GM10248 (cell line): ENCODE results near the gene LCK.
"Not testable (repeated sequence)": the region's sequence is repeated elsewhere in the genome, so short reads cannot be mapped to it uniquely, and the experiment has no call there.

ENCODE experiments used
- CTCF ChIA-PET: fragments of 300-600 bp; sonication (Branson Sonifier 250); formaldehyde crosslinking; extraction: SDS; loops from one replicate; lab custom pipeline; 2021; ENCODE audit warnings: antibody characterized with exemption; lab: Yijun Ruan, JAX
- POLR2A ChIA-PET: fragments of 350-650 bp; sonication (Branson Sonifier 250); formaldehyde crosslinking; extraction: SDS; loops from one replicate; lab custom pipeline; 2020; ENCODE audit warnings: antibody characterized with exemption; lab: Yijun Ruan, JAX
- DNase-seq: peaks from one replicate; pipeline ENCODE4 v3.0.0; 2012; ENCODE audit errors: extremely low spot score
- TF ChIP-seq, protein P1 (sequence below): IDR thresholded peaks from 2 replicates; pipeline ENCODE4 v1.5.1; 2012; ENCODE audit warnings: mild to moderate bottlenecking, low read depth; ENCODE audit errors: extremely low read depth, missing control alignments, control extremely low read depth

Gene LCK

DNA sequence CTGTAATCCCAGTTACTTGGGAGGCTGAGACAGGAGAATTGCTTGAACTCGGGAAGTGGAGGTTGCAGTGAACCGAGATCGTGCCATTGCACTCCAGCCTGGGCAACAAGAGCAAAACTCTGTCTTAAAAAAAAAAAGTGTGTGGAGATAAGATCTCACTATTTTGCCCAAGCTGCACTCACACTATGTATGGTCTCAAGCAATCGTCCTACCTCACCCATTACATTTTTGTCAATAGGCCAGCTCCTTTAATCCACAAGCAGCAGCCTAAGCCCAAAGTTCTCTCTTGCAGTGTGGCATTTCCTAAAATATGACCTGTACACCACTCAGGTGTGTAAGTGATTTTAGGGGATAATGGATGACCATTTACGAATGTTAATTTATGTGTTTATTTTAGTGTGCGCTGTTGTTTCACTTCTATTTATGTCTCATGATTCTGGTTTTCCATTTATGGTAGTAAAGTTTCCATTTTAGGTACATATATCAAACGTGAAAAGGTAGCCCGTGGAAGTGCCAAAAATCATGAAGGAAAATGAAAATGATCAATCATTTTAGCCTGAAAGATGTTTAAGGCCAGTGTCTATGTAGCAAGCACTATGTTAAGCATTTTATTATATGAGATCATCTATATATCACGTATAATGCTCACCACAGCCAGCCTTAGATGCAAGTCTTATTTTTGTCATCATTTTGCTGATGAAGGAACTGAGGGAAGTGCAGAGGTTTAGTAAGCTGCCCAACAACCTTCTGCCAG lies 5.6 kb downstream of the LCK start:
- ChIA-PET POLR2A (interaction anchor here (0.8 kb wide), 1 partner anchor 48 kb away, joined by 3 read pairs; no protein-coding TSS in a partner anchor), CTCF (interaction anchor here (1.0 to 10.5 kb wide), 8 partner anchors 8 to 60 kb away, joined by 3 to 104 read pairs (median 4); partner anchors contain the start of genes FAM167B and LCK)
- no peak for DNase-seq
- TF ChIP-seq, protein P1, sequence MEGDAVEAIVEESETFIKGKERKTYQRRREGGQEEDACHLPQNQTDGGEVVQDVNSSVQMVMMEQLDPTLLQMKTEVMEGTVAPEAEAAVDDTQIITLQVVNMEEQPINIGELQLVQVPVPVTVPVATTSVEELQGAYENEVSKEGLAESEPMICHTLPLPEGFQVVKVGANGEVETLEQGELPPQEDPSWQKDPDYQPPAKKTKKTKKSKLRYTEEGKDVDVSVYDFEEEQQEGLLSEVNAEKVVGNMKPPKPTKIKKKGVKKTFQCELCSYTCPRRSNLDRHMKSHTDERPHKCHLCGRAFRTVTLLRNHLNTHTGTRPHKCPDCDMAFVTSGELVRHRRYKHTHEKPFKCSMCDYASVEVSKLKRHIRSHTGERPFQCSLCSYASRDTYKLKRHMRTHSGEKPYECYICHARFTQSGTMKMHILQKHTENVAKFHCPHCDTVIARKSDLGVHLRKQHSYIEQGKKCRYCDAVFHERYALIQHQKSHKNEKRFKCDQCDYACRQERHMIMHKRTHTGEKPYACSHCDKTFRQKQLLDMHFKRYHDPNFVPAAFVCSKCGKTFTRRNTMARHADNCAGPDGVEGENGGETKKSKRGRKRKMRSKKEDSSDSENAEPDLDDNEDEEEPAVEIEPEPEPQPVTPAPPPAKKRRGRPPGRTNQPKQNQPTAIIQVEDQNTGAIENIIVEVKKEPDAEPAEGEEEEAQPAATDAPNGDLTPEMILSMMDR, result no peak

DNA sequence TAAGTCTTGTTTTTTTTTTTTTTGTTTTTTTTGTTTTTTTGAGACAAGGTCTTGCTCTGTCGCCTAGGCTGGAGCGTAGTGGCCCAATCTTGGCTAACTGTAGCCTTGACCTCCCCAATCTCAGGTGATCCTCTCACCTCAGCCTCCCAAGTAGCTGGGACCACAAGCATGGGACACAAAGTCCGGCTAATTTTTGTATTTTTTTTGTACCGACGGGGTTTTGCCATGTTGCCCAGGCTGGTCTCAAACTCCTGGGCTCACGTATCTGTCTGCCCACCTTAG lies 6.1 kb downstream of the LCK start:
- ChIA-PET CTCF (interaction anchor here (1.0 to 7.0 kb wide), 5 partner anchors 9 to 59 kb away, joined by 3 to 75 read pairs (median 3); partner anchors contain the start of genes FAM167B and LCK), POLR2A (interaction anchor here (0.8 kb wide), 1 partner anchor 49 kb away, joined by 3 read pairs; no protein-coding TSS in a partner anchor)
- TF ChIP-seq, protein P1, result no peak
- DNase-seq, result no peak

DNA sequence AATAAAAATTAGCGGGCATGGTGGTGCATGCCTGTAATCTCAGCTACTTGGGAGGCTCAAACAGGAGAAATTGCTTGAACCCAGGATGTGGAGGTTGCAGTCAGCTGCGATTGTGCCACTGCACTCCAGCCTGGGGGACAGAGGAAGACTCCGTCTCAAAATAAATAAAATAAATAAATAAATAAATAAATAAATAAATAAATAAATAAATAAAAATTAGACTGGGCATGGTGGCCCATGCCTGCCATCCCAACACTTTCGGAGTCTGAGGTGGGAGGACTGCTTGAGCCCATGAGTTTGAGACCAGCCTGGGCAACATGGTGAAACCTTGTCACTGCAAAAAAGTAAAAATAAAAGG lies 12.2 kb downstream of the LCK start:
- CTCF ChIA-PET, result interaction anchor here (1.1 kb wide), 1 partner anchor 25 kb away, joined by 3 read pairs; no protein-coding TSS in a partner anchor
- POLR2A ChIA-PET, result not testable (repeated sequence)

DNA sequence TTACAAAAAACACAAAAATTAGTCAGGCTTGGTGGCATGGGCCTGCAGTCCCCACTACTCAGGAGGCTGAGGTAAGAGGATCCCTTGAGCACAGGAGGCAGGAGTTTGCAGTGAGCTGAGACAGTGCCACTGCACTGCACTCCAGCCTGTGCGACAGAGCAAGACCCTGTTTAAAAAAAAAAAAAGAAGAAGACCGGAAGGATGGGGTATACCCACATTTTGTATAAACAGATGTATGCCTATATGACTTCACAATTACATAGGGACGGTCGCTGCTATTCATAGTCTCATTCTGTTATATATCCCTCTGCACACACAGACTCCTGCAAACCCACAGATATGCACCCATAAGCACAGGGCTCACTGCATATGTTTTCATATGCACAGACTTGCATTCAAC lies 12.7 kb downstream of the LCK start:
- peak; percentile 36 for DNase-seq
- ChIA-PET CTCF (interaction anchor here (1.1 to 3.1 kb wide), 2 partner anchors 14 to 25 kb away, joined by 3 to 18 read pairs; no protein-coding TSS in a partner anchor), POLR2A (interaction anchor here (0.5 to 0.6 kb wide), 2 partner anchors 28 to 81 kb away, joined by 3 to 6 read pairs; no protein-coding TSS in a partner anchor)
- TF ChIP-seq, protein P1, result no peak

More for the DNA sequence above, 12.2 kb downstream of the LCK start:
- DNase-seq, result not testable (repeated sequence)

DNA sequence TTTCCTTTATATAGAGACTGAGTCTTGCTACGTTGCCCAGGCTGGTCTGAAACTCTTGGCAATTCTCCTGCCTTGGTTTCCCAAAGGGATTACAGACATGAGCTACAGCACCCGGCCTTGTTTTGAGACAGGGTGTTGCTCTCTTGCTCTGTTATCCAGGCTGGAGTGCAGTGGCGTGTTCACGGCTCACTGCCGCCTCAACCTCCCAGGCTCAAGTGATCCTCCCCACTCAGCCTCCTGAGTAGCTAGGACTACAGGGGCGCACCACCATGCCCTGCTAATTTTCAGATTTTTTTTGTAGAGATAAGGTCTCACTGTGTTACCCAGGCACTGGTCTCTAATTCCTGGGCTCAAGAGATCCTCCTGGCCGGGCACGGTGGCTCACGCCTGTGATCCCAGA lies 14.8 kb downstream of the LCK start:
- POLR2A ChIA-PET, result interaction anchor here (0.6 to 1.0 kb wide), 2 partner anchors 7 to 70 kb away, joined by 3 to 6 read pairs; partner anchors contain the start of gene MARCKSL1
- CTCF ChIA-PET, result interaction anchor here (1.0 to 3.1 kb wide), 6 partner anchors 10 to 66 kb away, joined by 3 to 18 read pairs (median 4); partner anchors contain the start of gene FAM167B
- TF ChIP-seq, protein P1, result no peak
- no peak for DNase-seq

DNA sequence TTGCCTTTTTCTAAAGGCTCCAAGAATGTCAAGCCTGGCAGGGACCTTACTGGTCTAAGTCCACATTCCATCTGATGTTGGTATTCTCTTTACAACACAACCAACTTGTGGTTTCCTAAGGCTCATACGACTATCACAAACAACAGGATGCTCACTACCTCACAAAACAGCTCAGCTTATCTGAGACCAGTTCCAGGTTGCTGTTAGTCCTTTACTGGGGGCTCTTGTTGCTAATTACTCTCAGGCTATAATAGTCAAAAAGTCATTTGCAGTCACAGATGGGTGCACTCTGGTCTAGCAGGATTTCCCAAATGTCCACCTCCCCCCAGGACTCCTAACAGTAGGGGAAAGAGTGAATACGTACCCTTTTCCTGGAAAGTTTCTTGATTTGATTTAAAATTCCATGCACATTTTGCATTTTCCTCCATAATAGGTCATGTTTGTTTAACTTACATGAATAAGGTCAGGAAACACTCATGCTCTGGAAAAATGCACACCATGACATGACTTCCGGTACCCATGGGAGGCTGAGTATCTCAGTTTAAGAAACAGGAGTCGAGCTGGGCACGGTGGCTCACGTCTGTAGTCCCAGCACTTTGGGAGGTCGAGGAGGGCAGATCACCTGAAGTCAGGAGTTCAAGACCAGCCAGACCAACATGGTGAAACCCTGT lies 16.0 kb downstream of the LCK start:
- ChIA-PET CTCF (no interaction called here), POLR2A (interaction anchor here (0.6 kb wide), 1 partner anchor 61 kb away, joined by 3 read pairs; no protein-coding TSS in a partner anchor)
- TF ChIP-seq, protein P1, result no peak
- DNase-seq, result peak; percentile 15

DNA sequence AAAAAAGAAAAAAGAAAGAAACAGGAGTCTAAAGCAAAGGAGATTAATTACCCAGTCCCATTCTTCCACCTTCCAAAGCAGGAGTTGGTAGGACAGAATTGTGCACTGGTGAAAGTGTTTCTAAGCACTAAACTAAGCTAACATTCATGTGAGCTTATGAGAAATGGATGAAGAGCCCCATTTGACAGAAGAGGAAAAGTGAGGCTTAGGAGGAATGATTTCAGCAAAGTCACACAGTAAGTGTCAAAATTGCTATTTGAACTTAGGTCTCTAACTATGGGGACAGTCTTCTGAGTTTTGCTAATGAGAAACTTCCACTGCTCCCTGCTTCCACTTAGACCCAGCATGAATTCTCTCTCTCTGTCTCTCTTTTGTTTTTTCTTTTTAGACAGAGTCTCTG lies 18.7 kb downstream of the LCK start:
- DNase-seq, result peak; percentile 0
- CTCF ChIA-PET, result interaction anchor here (1.0 to 2.6 kb wide), 3 partner anchors 21 to 52 kb away, joined by 3 to 9 read pairs (median 4); no protein-coding TSS in a partner anchor
- POLR2A ChIA-PET, result interaction anchor here (0.6 kb wide), 1 partner anchor 387 kb away, joined by 3 read pairs; no protein-coding TSS in a partner anchor
- TF ChIP-seq, protein P1, result no peak
